Melanocyte of skin (primary cell): ENCODE data around the gene ZNF79. TPM values are rescaled to one million over a fixed set of nuclear protein-coding genes. Genes with fewer than 3 reads are reported as not detected.

ENCODE experiments used
- small RNA-seq, 2 donors: library from RNA; depleted of rRNA; stranded (forward); fragments of <200 nt; gene quantifications; one replicate each; pipeline ENCODE3, GENCODE V24; 2012
- total RNA-seq, 2 donors: library from RNA; depleted of rRNA; stranded (reverse); fragments of >200 nt; gene quantifications; 2 replicates each; pipeline ENCODE4 v1.2.3, GENCODE V29; 2012

ZNF79 gene
- 10 to 100 TPM in 1 of 2 donors, 1 to 10 TPM in 1; 9.0 to 14.1 TPM for total RNA-seq

DNA sequence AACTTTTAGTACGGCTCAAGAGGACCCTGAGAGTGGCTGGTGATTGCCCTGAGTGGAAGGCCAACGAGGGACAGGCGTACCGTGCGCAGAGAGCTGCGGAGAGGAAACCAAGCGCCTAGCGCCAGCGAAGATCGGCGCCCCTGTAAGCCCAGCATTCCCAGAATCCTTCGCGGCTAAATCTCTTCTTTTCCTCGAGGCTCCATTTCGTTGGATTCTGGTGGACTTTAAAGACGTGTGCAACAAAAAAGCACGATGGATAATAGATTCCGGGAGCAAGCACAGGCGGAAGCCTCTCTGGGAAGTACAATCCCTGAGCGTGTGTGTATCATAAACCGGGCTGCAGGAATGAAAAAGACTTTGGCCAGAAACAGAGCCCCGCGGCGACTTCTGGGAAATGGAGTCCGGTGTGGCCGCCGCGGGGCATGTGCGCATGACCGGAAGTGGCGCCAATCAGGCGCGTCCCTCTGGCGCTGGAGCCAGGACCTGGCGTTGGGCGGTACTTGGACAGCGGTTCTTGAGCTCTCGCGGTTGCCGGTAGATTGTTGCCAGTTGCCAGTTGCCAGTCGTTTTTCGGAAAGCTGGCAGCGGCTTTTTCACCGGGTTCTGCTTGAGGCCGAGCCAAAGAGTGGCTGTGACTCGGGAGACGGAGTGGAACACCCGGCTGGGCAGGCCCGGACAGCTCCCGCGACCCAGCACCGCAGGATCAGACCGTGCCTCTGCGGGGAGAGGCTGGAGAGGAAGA lies at the start of gene ZNF79:
TSS of gene ZNF79 (plus strand) at position 449 of the 742 bp plus-strand sequence. CDS start 406 bp downstream, outside the sequence.

DNA sequence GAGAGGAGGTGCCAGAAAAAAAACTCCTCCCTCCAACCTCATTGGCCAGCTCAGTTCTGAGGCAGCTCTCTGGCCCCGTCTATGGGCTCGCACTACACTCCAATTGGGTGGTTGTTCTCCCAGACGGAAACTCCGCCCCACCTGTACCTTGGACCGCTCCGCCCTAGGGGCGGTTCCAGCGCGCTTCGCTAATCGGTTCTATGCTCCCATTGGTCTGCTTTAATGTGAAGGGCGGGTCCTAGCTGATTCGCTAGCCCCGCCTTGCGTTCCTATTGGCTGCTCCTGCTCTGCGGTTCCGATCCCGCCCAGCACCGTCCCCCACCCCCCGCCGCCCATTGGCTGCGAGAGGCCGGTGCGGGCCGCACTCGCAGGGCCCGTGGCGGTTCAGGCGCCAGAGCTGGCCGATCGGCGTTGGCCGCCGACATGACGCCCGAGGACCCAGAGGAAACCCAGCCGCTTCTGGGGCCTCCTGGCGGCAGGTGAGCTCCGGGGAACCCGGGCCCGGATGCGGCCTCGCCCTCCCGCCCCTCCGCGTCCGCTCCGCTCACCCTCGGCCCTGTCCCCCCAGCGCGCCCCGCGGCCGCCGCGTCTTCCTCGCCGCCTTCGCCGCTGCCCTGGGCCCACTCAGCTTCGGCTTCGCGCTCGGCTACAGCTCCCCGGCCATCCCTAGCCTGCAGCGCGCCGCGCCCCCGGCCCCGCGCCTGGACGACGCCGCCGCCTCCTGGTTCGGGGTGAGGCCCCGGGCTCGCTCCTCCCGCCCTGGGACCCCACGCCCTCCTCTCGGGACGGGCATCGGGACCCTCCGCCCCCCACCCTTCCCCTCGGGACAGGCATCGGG lies 27.2 kb upstream of the ZNF79 start, which contains the start of gene SLC2A8:
TSS of gene SLC2A8 (plus strand) at position 362 of the 838 bp plus-strand sequence. CDS start at position 424, 62 bp downstream.

DNA sequence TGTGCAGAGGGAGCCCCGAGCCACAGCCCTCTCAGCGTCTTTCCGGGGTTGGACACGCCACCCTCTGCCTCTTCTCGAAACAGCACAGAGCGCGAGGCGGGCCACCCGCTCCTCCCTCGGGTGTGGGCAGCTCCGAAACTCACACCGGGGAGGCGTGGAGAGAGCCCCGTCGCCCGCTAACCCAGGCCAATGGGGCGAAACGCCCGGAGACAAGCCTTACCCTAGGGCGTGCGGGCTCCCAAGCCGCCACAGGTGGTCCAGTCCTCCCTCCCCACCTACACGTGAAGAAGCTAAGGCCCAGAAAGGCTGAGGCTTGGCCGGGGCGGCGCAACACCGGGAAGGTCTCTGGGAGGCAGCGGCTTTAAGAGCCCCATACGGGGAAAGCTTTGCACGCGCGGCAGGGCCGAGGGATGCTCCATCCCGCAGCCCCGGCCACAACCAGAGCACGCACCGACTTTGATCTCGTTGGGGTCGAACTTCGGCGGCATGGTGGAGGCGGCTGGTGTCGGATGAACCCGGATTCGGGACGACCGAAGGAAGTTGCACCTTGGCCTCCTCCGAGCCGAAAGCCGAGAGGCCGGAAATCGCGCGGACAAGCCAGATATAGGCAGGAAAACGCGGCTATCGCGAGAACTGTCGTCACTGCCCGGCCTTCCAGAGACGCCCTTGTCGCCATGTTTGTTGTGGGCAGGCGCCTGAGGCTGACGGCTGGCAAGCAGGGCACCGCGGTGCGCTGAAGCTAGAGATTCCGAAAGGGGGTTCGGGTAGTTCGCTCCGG lies 26.8 kb downstream of the ZNF79 start, which contains the start of the genes LRSAM1 and RPL12:
TSS of gene LRSAM1 (plus strand) at position 681 of the 778 bp plus-strand sequence. CDS start 3,018 bp downstream, outside the sequence.
TSS of gene RPL12 (minus strand) at position 577 of the 778 bp plus-strand sequence. CDS start at position 488, 89 bp downstream.

Small RNA genes lying within 50 kb of the gene (small RNA-seq; reads per million reads assigned to genes)
- 0 reads per million in 2 donors for gene RF00019
- gene SNORA65, result 159 to 481 reads per million in 2 donors

Other genes with a start within 250 kb of the ZNF79 start
- gene GARNL3, start 159.6 kb upstream of the ZNF79 start, total RNA-seq, result 10 to 100 TPM; 11.3 to 12.7 TPM
- 10 to 100 TPM; 16.3 to 18.6 TPM for gene SLC2A8, start 27.2 kb upstream of the ZNF79 start, total RNA-seq
- gene RPL12, start 27.0 kb downstream of the ZNF79 start, total RNA-seq, result 100 to 1,000 TPM; 676 to 879 TPM
- gene LRSAM1, start 27.1 kb downstream of the ZNF79 start, total RNA-seq, result 10 to 100 TPM; 19.6 to 29.3 TPM
- 10 to 100 TPM; 71.6 to 79.3 TPM for gene STXBP1, start 187.9 kb downstream of the ZNF79 start, total RNA-seq